ENCODE results near the gene MEAK7.
"Not testable (repeated sequence)": the region's sequence is repeated elsewhere in the genome, so short reads cannot be mapped to it uniquely, and the experiment has no call there.

MEAK7 gene

GRCh38 chr16:84532291-84532724 lies 27.8 kb upstream of the MEAK7 start:
- peak; percentile 16 for DNase-seq

- DNase-seq = peak; percentile 19
Measured at GRCh38 chr16:84531671-84532111, 27.2 kb upstream of the MEAK7 start.

GRCh38 chr16:84530590-84530989 lies 26.1 kb upstream of the MEAK7 start:
- DNase-seq = no peak

DNA sequence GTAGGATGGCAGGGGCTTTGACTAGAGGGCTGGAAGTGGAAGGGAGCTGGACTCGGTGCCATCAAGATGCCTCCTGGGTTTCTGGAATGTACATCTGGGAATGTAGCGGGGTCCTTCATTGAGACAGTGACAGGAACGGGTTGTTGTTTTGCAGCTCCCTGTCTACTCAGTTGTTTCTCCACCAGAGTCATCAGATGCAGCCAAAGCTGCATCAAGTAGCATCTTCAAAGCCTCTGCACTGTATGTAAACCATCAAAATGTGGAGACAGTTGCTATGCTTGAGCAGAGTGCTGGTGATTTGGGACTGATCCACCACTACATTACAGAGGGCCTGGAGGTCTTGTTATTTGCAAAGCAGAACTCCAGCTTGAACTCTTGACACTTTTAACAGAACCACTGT lies 25.1 kb upstream of the MEAK7 start:
- no peak for DNase-seq

GRCh38 chr16:84528322-84528721 lies 23.9 kb upstream of the MEAK7 start:
- no peak for DNase-seq

DNA sequence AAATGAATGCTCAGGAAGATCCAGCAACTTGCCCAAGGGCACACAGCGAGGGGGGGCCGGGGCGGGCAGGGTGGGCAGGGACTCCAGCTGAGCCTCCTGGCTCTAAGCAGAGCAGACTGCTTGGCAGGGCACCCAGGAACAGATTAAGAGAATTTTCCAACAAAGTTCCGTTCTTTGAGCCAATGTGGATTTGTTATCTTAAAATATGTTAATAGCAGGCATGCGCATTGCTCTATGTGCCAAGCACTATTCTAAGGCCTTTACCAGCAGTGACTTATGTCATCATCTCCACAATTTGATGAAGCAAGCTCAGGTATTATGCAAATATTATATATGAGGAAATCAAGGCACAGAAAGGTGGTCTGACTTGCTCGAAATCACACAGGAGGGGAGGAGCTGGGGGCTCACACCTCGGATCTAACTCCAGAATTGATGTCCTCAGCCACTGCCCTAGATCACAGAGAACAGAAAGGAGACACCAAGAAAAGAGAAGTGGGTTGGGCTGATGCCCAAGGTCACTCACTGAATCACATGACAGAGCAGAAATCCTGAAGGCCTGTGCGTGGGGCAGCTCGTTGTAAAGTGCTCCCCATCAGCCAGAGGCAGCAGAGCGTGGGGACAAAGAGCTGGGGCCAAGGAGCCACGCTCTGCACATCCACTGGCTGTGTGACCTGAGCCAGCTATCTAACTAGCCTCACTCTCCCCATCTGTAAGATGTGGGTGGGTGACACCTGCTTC lies 23.2 kb upstream of the MEAK7 start:
- no peak for DNase-seq

DNA sequence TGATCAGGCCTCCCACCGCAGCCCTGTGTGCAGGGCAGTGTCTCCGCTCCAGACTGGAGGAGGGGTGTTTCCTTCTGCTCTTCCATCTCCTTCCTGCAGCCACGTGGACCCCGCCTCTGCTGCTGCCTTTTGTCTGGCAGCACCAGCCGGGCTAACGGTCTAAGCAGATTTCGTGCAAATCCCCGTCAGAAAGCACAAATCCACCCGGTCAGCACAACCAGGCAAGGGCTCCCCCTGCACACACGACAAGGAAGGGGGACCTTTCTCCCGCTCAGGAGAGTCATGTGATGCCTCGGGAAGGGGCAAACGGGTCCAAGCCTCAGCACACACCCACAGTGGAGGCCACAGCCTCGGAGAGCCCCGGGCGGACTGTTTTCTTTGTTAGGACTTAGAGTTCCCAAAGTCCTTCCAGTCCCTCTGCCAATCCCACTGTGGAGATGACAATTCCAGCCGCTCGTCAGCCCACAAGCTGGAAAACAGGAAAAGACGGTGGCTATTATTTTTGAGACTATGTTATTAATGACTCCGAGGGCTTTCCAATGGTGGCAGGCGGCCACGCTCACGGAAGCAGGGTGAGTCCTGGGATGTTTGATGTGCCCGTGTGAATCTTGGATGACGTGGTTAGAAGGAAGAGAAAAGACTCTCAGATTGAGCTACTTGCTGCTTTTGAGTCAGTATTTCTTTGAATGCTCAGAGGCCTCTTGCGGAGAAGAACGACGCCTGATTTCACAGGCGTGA lies 22.5 kb upstream of the MEAK7 start:
- DNase-seq = no peak

DNA sequence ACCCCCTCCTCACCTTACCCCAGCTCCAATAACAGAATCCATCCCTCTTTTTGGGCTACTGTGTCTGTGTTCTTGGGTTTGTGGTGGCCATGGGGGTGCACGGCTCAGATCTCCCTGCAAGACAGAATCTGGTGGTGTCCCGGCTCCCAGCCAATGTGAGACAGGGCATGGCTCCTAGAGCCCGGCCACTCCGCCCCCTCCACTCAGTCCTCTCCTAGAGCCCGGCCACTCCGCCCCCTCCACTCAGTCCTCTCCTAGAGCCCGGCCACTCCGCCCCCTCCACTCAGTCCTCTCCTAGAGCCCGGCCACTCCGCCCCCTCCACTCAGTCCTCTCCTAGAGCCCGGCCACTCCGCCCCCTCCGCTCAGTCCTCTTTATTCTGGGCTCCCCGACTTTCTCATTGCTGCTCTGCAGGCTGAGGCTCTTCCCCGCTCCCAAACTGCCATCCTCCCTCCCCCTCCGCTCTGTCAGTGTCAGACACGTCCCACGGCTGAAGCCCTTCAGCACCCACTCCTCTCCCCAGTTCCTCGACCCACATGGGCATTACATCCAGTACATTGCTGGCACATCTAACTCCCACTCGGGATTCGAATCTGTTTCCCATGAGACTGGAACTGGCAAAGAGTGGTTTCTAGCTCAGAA lies 20.6 kb upstream of the MEAK7 start:
- not testable (repeated sequence) for DNase-seq

DNA sequence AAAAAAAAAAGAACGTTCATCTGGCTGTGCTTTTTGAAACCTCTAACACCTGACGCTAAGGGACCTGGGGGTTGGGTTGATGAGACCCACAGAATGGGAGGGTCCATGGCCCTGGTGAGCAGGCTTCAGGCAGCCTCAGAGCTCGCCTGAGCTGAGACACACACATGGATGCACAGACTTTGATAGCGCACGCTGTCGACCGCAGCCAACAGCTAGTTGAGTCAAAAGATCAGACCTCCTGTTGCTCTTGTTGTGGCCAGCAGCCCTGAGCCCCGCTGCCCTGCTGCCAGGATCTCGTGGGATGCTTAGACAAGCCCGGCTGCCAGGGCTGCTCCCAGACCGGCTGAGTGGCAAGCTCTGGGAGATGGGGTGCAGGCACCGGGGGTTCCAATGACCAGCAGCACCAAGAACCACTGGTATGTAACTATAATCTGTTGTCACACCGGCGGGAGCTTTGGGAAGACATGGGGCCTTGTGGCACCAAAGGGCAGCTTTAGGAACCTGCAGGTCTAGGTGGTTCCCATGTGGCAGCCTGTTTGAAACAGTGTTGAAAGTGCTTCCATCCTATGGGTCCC lies 20.0 kb upstream of the MEAK7 start:
- DNase-seq = no peak

GRCh38 chr16:84521497-84521770 lies 17.0 kb upstream of the MEAK7 start:
- no peak for DNase-seq

- no peak for DNase-seq
Measured at GRCh38 chr16:84520725-84521496, 16.5 kb upstream of the MEAK7 start.

- DNase-seq = no peak
Measured at GRCh38 chr16:84519855-84520254, 15.4 kb upstream of the MEAK7 start.

DNA sequence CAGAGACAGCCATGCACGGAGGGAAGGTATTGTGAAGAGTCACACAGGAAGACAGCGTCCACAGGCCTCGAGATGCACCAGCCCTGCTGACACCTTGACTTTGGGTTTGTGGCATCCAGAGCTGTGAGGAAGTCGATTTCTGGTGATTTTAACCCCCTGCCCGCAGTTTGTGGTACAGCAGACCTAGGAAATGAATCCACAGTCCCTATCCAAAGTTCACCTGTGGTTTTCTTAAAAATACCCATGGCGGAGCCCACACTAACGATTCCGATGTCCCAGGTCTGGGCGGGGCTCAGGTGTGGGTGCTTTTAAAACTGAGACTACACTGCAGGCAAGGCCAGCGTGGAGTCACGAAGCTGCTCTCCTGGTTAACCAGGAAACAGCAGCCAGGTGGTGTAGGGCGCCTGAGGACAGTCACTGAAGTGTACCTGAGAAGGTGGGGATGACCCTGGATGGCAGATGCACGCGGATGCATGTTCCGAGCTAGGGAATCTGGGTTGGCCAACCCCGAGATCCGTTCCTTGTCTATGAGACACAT lies 14.4 kb upstream of the MEAK7 start:
- DNase-seq = no peak

DNA sequence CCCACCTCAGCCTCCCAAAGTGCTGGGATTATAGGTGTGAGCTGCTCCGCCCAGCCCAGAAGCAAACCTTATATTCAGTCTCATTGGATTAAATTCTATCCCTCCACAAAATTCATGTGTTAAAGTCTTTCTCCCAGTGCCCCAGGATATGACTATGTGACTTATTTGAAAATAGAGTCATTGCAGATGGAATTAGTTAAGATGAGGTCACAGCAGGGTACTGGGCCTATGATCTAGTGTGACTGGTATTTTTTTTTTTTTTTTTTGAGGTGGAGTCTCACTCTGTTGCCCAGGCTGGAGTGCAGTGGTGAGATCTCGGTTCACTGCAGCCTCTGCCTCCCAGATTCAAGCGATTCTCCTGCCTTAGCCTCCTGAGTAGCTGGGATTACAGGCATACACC lies 13.8 kb upstream of the MEAK7 start:
- DNase-seq = not testable (repeated sequence)

DNA sequence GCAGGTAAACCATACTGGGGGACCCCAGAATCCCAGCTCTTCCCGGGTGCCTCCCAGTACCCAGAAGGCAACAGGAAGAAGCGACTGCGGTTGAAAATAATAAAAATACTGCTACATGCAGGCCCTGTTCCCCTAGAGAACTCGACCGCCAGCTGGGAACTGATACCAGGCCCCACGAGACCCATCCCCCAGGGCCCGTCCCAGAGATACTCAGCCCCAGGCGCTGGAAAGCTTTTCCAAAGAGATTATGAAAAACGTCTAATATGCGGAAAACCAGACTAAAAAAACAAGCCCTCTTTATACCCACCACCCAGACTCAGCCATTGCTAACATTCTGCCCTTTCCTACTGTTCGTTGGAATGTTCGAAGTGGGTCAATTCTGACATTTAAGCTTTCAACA lies 12.9 kb upstream of the MEAK7 start:
- DNase-seq = no peak

GRCh38 chr16:84514874-84515835 lies 10.7 kb upstream of the MEAK7 start:
- peak; percentile 24 for DNase-seq

GRCh38 chr16:84514295-84514873 lies 9.9 kb upstream of the MEAK7 start:
- no peak for DNase-seq

DNA sequence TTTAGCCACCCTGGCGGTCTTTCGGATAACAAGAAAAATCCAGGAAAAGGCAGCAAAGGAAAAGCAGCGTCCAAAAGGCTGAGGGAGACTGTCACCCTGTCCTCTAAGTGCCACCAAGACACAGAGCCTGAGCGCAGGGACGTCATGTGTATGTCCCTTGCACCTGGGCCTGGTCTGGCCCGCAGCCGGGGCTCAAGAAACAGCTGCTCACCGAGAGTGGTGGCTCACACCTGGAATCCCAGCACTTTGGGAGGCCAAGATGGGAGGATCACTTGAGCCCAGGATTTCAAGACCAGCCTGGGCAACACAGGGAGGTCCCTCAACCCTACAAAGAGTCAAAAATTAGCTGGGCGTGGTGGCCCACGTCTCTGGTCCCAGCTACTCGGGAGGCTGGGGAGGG lies 9.2 kb upstream of the MEAK7 start:
- DNase-seq = no peak

GRCh38 chr16:84513123-84513522 lies 8.7 kb upstream of the MEAK7 start:
- no peak for DNase-seq

DNA sequence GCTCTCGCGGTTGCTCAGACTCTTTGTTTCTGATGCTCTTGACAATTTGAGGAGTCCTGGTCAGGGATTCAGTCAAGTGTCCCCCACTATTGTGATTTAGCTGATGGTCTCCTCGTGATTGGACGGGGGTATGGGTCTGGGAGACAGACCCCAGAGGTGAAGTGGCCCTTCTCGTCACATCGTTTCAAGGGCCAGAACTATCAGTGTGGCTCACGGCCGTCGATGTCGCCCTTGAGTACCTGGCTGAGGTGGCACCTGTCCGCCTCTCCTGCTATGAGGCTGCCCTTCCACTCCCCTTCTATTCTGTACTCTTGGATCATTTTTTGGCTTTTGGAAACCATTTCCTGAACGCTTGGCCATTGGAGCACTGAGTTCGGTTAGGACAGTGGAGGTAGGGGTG lies 7.4 kb upstream of the MEAK7 start:
- DNase-seq = no peak

DNA sequence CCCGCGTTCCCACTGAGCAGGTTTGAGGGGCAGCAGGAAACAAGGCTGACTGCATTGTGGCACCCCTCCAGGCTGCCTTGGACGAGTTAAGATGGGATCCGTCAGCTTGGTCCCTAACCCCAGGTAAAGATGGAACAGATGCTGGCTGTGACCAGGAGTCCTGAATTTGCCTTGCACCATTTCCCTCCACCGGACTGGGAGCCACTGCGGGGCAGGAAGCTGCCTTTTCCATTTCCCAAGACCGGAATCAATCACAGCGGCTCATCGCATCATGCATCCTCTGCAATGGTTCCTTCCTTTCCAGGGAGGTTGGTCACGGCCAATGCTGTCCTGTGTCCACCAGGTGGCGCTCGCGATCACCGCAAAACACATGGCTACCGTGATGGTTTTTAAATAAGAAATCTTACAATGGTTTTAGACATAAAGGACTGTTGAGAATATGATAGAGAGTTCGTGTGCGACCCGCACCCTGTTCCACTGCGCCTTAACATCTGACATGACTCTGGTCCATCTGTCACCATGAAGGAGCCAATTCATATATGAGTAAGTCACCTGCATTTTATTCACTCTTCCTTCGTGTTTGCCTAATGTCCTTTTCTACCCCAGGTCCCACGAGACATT lies 6.8 kb upstream of the MEAK7 start:
- peak; percentile 85 for DNase-seq

All from hematopoietic multipotent progenitor cell treated with erythropoietin and hydrocortisone succinate and interleukin-3 and kit ligand, for 6 days (in vitro differentiated cells).